PFSK-1 (cell line): ENCODE measurements around the gene MYDGF.

Experiments used
- POLR2AphosphoS5 ChIP-seq: IDR thresholded peaks from 2 replicates; pipeline ENCODE4 v1.6.1; 2012; ENCODE audit warnings: low read depth, mild to moderate bottlenecking, control low read depth, low read length, moderate library complexity
- REST ChIP-seq, 2 experiments: IDR thresholded peaks; 2 replicates each; pipeline versions ENCODE4 v1.6.1 to v1.8.0; 2011 to 2012; ENCODE audit warnings: low read depth in 2 of 2, low read length in 2 of 2, control low read depth in 1 of 2, inconsistent platforms in 1 of 2, mild to moderate bottlenecking in 1 of 2, moderate library complexity in 1 of 2; ENCODE audit not compliant: insufficient read depth in 1 of 2
- TAF1 ChIP-seq: IDR thresholded peaks from 2 replicates; pipeline ENCODE4 v1.6.1; 2012; ENCODE audit warnings: low read length, control low read depth, borderline replicate concordance; ENCODE audit not compliant: insufficient read depth

GRCh38 chr19:4710281-4710600 lies 40.1 kb upstream of the MYDGF start:
- TF ChIP-seq POLR2AphosphoS5 (no peak), REST (IDR thresholded peaks at IDR 0.05; ENCODE audit: insufficient read depth in 1 of 2, low read depth in 2 of 2, low read length in 2 of 2) (no peak), TAF1 (no peak)
